ENCODE measurements around the gene SUPT20HL2. TPM values are rescaled to one million over a fixed set of nuclear protein-coding genes. Genes with fewer than 3 reads are reported as not detected.

SUPT20HL2 gene
- total and polyA plus RNA-seq, 8 donors, result not detected

- no peaks in the 10 kb centered on the region for H3K36me3 ChIP-seq
- TF ChIP-seq POLR2AphosphoS5 (IDR thresholded peaks at IDR 0.05), result no peak
- TF ChIP-seq, protein P1, sequence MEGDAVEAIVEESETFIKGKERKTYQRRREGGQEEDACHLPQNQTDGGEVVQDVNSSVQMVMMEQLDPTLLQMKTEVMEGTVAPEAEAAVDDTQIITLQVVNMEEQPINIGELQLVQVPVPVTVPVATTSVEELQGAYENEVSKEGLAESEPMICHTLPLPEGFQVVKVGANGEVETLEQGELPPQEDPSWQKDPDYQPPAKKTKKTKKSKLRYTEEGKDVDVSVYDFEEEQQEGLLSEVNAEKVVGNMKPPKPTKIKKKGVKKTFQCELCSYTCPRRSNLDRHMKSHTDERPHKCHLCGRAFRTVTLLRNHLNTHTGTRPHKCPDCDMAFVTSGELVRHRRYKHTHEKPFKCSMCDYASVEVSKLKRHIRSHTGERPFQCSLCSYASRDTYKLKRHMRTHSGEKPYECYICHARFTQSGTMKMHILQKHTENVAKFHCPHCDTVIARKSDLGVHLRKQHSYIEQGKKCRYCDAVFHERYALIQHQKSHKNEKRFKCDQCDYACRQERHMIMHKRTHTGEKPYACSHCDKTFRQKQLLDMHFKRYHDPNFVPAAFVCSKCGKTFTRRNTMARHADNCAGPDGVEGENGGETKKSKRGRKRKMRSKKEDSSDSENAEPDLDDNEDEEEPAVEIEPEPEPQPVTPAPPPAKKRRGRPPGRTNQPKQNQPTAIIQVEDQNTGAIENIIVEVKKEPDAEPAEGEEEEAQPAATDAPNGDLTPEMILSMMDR (IDR thresholded peaks at IDR 0.05), result no peak
- no peak for TF ChIP-seq POLR2A (IDR thresholded peaks at IDR 0.05)
- no peak for TF ChIP-seq EP300 (IDR thresholded peaks at IDR 0.05)
- WGBS, 5 donors, result 38 to 50% (median 40%) methylated on average over 6 of the region's 6 CpGs
Measured at GRCh38 chrX:24306440-24306839, 7.4 kb downstream of the SUPT20HL2 start.

GRCh38 chrX:24305905-24306304, 8.0 kb downstream of the SUPT20HL2 start:
- H3K4me1 ChIP-seq, result no peaks in the 10 kb centered on the region
- peaks cover 0 to 7% (median 0%) of the 10 kb centered on the region in 3 donors for H3K27me3 ChIP-seq
- H3K27ac ChIP-seq, result no peak overlapping the region
- intact Hi-C loops (cut with DNase I; ENCODE audit: low total_unique reads), result no loop called here
- H3K4me3 ChIP-seq, result no peak overlapping the region
- TF ChIP-seq, protein P1 (IDR thresholded peaks at IDR 0.05), result no peak
- TF ChIP-seq POLR2A (IDR thresholded peaks at IDR 0.05), result no peak
- no peak for TF ChIP-seq POLR2AphosphoS5 (IDR thresholded peaks at IDR 0.05)
- TF ChIP-seq EP300 (IDR thresholded peaks at IDR 0.05), result no peak
- WGBS, 5 donors, result 61 to 87% (median 81%) methylated on average over 6 to 7 of the region's 7 CpGs
- no peaks in the 10 kb centered on the region for H3K9me3 ChIP-seq
- no peaks in the 10 kb centered on the region for H3K36me3 ChIP-seq
- DNase-seq, result no peak

More at GRCh38 chrX:24306440-24306839, 7.4 kb downstream of the SUPT20HL2 start:
- intact Hi-C loops (cut with DNase I; ENCODE audit: low total_unique reads), result no loop called here
- H3K4me3 ChIP-seq, result no peak overlapping the region
- no peaks in the 10 kb centered on the region for H3K4me1 ChIP-seq
- H3K9me3 ChIP-seq, result no peaks in the 10 kb centered on the region
- H3K27me3 ChIP-seq, result peaks cover 0 to 9% (median 0%) of the 10 kb centered on the region in 3 donors
- DNase-seq, result peak in 1 of 2 donors; percentile 17
- no peak overlapping the region for H3K27ac ChIP-seq

GRCh38 chrX:24301806-24302205, 12.1 kb downstream of the SUPT20HL2 start:
- intact Hi-C loops (cut with DNase I; ENCODE audit: low total_unique reads), result no loop called here
- TF ChIP-seq POLR2A (IDR thresholded peaks at IDR 0.05) (no peak), POLR2AphosphoS5 (IDR thresholded peaks at IDR 0.05) (no peak), EP300 (IDR thresholded peaks at IDR 0.05) (no peak)
- TF ChIP-seq, protein P1 (IDR thresholded peaks at IDR 0.05), result no peak
- Histone ChIP-seq H3K4me3 (no peak overlapping the region), H3K4me1 (no peaks in the 10 kb centered on the region), H3K27me3 (peaks cover 0 to 9% (median 0%) of the 10 kb centered on the region in 3 donors), H3K36me3 (no peaks in the 10 kb centered on the region), H3K27ac (no peak overlapping the region), H3K9me3 (no peaks in the 10 kb centered on the region)
- 49 to 85% (median 83%) methylated on average over 2 of the region's 2 CpGs for WGBS, 5 donors
- DNase-seq, result no peak

- intact Hi-C loops (cut with DNase I; ENCODE audit: low total_unique reads), result no loop called here
- no peak for DNase-seq
Measured at GRCh38 chrX:24301060-24301459, 12.8 kb downstream of the SUPT20HL2 start.

More at GRCh38 chrX:24301060-24301459, 12.8 kb downstream of the SUPT20HL2 start:
- Histone ChIP-seq H3K27ac (no peak overlapping the region), H3K27me3 (peaks cover 0 to 4% (median 0%) of the 10 kb centered on the region in 3 donors), H3K4me3 (no peak overlapping the region), H3K9me3 (no peaks in the 10 kb centered on the region), H3K4me1 (no peaks in the 10 kb centered on the region), H3K36me3 (no peaks in the 10 kb centered on the region)
- WGBS, 5 donors, result 44 to 83% (median 67%) methylated on average over 1 of the region's 1 CpG
- TF ChIP-seq POLR2A (IDR thresholded peaks at IDR 0.05), result no peak
- no peak for TF ChIP-seq EP300 (IDR thresholded peaks at IDR 0.05)
- no peak for TF ChIP-seq POLR2AphosphoS5 (IDR thresholded peaks at IDR 0.05)
- TF ChIP-seq, protein P1 (IDR thresholded peaks at IDR 0.05), result no peak

All from stomach (tissue), 9 donors.